Right atrium auricular region (tissue), 2 donors: ENCODE measurements around the gene GOLGA6L10. TPM values are rescaled to one million over a fixed set of nuclear protein-coding genes. Genes with fewer than 3 reads are reported as not detected.
"Not testable (repeated sequence)": the region's sequence is repeated elsewhere in the genome, so short reads cannot be mapped to it uniquely, and the experiment has no call there.

Source experiments
- DNase-seq: peaks from one replicate; pipeline ENCODE4 v3.0.0-alpha.2; 2019; ENCODE audit warnings: low spot score
- H3K27ac ChIP-seq, 2 donors: fragments of 200-600 bp; sonication (generic); 1 replicate in 1 of 2; 2 replicates in 1 of 2; pipeline ENCODE4 v1.5.1; 2016 to 2019
- H3K27me3 ChIP-seq, 2 donors: fragments of 200-600 bp; sonication (generic); one replicate each; pipeline versions ENCODE4 v1.5.1 to v1.6.0; 2017 to 2019
- H3K36me3 ChIP-seq: fragments of 200-600 bp; sonication (generic); one replicate; pipeline ENCODE4 v1.5.1; 2016
- H3K4me1 ChIP-seq, 2 donors: fragments of 200-600 bp; sonication (generic); one replicate each; pipeline versions ENCODE4 v1.5.1 to v1.6.0; 2017 to 2019
- H3K4me3 ChIP-seq, 2 donors: fragments of 200-600 bp; sonication (generic); 1 replicate in 1 of 2; 2 replicates in 1 of 2; pipeline ENCODE4 v1.5.1; 2017 to 2019; ENCODE audit warnings: mild to moderate bottlenecking in 1 of 2, moderate library complexity in 1 of 2
- H3K9me3 ChIP-seq, 2 donors: fragments of 200-600 bp; sonication (generic); one replicate each; pipeline ENCODE4 v1.5.1; 2019
- total RNA-seq, 2 donors: library from RNA; depleted of rRNA; stranded (reverse); fragments of >200 nt; gene quantifications; one replicate each; pipeline ENCODE4 v1.1.0, GENCODE V29; 2016
- TF ChIP-seq, protein P1 (sequence below), 2 donors: fragments of 200-600 bp; sonication (generic); IDR thresholded peaks; one replicate each; pipeline ENCODE4 v1.5.1; 2019; ENCODE audit warnings: antibody characterized with exemption in 2 of 2

Gene GOLGA6L10
- total RNA-seq, 2 donors from 2014 or later: 0.33 to 0.35 TPM

DNA sequence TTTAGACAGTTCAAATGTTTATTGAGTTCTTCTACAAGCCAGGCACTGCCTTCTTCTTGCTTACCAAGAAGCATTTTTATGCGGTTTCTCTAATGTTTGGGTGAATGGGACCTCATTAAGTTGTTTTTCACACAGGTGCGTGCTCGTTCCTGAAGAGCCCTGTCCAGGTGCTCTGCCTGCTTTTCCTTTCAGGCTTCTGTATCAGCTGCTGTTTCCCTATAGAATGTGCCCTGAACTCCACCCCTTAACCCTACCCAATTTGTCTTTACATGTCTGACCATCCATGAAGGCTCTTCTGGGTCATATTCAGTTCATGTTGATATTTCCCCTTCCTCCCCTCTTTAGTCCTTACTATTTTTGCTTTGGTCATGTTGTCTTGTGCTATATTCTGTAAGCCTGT lies 22.4 kb upstream of the GOLGA6L10 start:
- H3K4me3 ChIP-seq: no peak overlapping the region
- H3K4me1 ChIP-seq: no peaks in the 10 kb centered on the region
- H3K36me3 ChIP-seq: no peaks in the 10 kb centered on the region
- TF ChIP-seq, protein P1, sequence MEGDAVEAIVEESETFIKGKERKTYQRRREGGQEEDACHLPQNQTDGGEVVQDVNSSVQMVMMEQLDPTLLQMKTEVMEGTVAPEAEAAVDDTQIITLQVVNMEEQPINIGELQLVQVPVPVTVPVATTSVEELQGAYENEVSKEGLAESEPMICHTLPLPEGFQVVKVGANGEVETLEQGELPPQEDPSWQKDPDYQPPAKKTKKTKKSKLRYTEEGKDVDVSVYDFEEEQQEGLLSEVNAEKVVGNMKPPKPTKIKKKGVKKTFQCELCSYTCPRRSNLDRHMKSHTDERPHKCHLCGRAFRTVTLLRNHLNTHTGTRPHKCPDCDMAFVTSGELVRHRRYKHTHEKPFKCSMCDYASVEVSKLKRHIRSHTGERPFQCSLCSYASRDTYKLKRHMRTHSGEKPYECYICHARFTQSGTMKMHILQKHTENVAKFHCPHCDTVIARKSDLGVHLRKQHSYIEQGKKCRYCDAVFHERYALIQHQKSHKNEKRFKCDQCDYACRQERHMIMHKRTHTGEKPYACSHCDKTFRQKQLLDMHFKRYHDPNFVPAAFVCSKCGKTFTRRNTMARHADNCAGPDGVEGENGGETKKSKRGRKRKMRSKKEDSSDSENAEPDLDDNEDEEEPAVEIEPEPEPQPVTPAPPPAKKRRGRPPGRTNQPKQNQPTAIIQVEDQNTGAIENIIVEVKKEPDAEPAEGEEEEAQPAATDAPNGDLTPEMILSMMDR (IDR thresholded peaks at IDR 0.05): no peak
- H3K9me3 ChIP-seq: no peaks in the 10 kb centered on the region
- H3K27me3 ChIP-seq: no peaks in the 10 kb centered on the region
- DNase-seq: no peak
- no peak overlapping the region for H3K27ac ChIP-seq

- not testable (repeated sequence) for H3K9me3 ChIP-seq, H3K27ac ChIP-seq, DNase-seq, H3K36me3 ChIP-seq, H3K4me1 ChIP-seq, H3K4me3 ChIP-seq, H3K27me3 ChIP-seq
Observed at GRCh38 chr15:82367790-82368189, 18.5 kb upstream of the GOLGA6L10 start.

- H3K36me3 ChIP-seq, DNase-seq, H3K9me3 ChIP-seq, H3K4me1 ChIP-seq, H3K4me3 ChIP-seq, H3K27me3 ChIP-seq, H3K27ac ChIP-seq: not testable (repeated sequence)
Observed at GRCh38 chr15:82365692-82366323, 16.5 kb upstream of the GOLGA6L10 start.

GRCh38 chr15:82364548-82364947 lies 15.3 kb upstream of the GOLGA6L10 start:
- not testable (repeated sequence) for H3K4me1 ChIP-seq, H3K36me3 ChIP-seq, H3K27ac ChIP-seq, H3K9me3 ChIP-seq, H3K27me3 ChIP-seq, H3K4me3 ChIP-seq, DNase-seq

GRCh38 chr15:82362790-82363189 lies 13.5 kb upstream of the GOLGA6L10 start:
- H3K4me1 ChIP-seq, H3K27me3 ChIP-seq, H3K27ac ChIP-seq, DNase-seq, H3K36me3 ChIP-seq, H3K9me3 ChIP-seq, H3K4me3 ChIP-seq: not testable (repeated sequence)

DNA sequence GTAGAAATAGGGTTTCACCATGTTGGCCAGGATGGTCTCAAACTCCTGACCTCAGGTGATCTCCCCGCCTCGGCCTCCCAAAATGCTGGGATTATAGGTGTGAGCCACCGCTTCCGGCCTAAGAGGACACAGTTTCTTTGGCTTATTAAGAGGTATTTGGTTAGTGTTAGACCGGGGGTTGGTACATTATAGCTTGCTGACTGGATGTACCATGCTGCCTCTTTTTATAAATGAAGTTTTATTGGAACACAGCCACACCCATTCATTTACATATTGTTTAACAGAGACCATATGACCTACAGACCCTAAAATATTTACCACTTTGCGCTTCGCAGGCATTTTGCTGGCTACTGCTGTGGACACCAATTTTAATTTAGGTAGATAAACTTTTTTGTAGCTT lies 11.3 kb upstream of the GOLGA6L10 start:
- H3K4me3 ChIP-seq, DNase-seq, H3K9me3 ChIP-seq, H3K27me3 ChIP-seq, H3K4me1 ChIP-seq, H3K36me3 ChIP-seq, H3K27ac ChIP-seq: not testable (repeated sequence)

DNA sequence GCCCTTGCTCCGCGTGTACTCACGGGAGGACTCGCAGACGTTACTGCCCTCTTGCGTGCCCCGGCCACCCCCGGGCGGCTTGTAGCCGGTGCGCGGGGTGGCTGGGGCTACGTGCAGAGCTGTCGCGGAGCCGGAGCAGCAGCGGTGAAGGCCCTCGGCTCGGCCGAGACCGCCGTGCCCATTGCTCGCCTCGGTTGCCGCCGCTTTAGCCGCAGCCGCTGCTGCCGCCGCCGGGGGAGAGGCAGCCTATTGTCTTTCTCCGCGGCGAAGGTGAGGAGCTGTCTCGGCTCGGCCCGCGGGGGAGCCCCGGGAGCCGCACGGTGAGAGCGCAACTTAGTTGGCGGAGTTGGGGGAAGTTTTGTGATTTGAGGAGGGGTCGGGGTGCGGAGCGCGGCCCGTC lies 5.8 kb upstream of the GOLGA6L10 start:
- not testable (repeated sequence) for H3K4me1 ChIP-seq, H3K27ac ChIP-seq, H3K9me3 ChIP-seq, H3K36me3 ChIP-seq, DNase-seq, H3K27me3 ChIP-seq
- H3K4me3 ChIP-seq: peak overlapping the region; percentile 25 to 38

DNA sequence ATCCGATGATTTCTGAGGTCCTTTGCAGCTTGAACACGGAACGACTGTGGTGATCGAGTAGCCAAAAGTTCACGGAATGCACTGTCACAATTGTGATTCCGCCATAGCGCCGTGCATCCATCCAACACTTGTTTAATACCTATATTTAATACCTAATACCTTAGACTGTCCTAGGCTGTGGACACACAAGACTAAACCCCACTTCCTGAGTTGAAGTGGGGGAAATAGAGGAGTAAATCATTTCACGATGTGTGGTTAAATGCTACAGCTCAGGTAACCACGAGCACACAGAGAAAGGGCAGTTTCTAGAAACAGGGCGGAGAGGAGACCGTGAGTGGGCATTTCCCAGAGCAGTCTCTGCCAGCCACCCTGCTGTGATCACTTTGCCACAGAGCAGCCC lies 5.3 kb upstream of the GOLGA6L10 start:
- not testable (repeated sequence) for H3K36me3 ChIP-seq, H3K9me3 ChIP-seq, H3K27me3 ChIP-seq, DNase-seq, H3K4me1 ChIP-seq
- Histone ChIP-seq H3K27ac (peak overlapping the region in 1 of 2 donors; percentile 44), H3K4me3 (peak overlapping the region; percentile 20 to 42)

GRCh38 chr15:82347645-82348044 lies 1.6 kb downstream of the GOLGA6L10 start:
- DNase-seq, H3K27ac ChIP-seq, H3K9me3 ChIP-seq, H3K4me1 ChIP-seq, H3K36me3 ChIP-seq, H3K4me3 ChIP-seq, H3K27me3 ChIP-seq: not testable (repeated sequence)

DNA sequence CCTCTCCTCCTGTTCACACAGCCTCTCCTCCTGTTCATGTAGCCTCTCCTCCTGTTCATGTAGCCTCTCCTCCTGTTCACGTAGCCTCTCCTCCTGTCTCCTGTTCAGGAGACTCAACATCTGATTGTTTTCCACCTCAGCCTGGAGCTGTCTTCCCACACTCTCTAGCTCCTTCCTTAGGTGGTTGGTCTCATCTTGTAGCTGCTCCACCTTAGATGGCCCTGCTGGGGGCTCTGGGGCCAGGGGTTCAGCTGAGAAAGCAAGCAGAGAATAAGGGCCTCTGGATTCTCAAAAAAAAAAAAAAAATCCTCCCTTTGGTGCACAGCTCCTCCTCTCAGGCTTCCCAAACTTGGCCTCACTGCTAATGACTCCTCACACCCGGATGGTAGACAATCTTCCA lies 4.1 kb downstream of the GOLGA6L10 start:
- H3K27ac ChIP-seq, H3K4me1 ChIP-seq, H3K9me3 ChIP-seq, H3K36me3 ChIP-seq, H3K27me3 ChIP-seq, H3K4me3 ChIP-seq, DNase-seq: not testable (repeated sequence)

DNA sequence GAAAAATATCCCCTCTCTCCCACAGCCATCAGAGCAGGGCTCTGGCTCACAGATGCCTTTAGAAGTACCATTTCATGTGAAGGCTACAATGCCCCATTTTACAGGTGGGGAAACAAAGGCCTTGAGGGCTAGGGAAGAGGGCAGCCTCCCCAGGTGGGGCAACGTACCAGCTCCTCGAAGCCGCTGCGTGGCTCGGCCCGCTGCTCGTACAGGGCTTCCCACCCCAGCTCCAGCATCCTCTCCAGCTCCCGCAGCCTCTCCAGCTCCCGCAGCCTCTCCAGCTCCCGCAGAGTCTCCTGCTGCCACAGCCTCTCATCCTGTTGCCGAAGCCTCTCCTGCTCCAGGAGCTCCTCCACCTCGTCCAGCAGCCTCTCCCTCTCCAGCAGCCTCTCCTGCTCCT lies 4.9 kb downstream of the GOLGA6L10 start:
- H3K36me3 ChIP-seq, H3K27ac ChIP-seq, H3K4me1 ChIP-seq, H3K9me3 ChIP-seq, DNase-seq, H3K27me3 ChIP-seq, H3K4me3 ChIP-seq: not testable (repeated sequence)

DNA sequence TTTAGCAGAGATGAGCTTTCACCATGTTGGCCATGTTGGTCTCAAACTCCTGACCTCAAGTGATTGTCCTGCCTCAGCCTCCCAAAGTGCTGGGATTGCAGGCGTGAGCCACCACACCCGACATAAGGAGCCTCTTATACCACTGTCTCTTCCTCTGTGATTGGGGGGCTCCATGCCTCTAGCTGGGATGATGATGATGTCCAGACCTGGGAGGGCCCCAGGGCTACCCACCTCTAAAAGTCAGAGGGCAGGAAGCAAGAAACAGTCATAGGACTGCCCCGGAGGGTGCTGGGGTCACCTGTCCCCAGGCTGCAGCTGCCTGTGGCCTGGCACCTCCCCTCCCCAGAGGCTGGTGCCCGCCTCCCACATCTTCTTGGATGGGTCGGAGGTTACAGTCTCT lies 5.4 kb downstream of the GOLGA6L10 start:
- H3K4me3 ChIP-seq, H3K4me1 ChIP-seq, H3K9me3 ChIP-seq, H3K27ac ChIP-seq, H3K27me3 ChIP-seq, H3K36me3 ChIP-seq: not testable (repeated sequence)
- peak; percentile 55 for DNase-seq
